IMR-90 (cell line): ENCODE measurements around the gene MRPL30. TPM values are rescaled to one million over a fixed set of nuclear protein-coding genes. Genes with fewer than 3 reads are reported as not detected.

Source experiments
- ATAC-seq: fragments of 200-7000 bp; cut with Tn5 transposase; 2 replicates; pipeline ENCODE4 v1.9.1; 2020; ENCODE audit warnings: low read depth, mild to moderate bottlenecking, moderate library complexity
- BruUV-seq: library from RNA; stranded (reverse); fragments of 400-500 nt; replicated peaks from 2 replicates; lab custom pipeline; 2021; lab: Mats Ljungman, UMichigan
- CTCF ChIA-PET: fragments of 300-600 bp; formaldehyde crosslinking; extraction: SDS; loops from one replicate; lab custom pipeline; 2021; ENCODE audit warnings: antibody characterized with exemption; lab: Yijun Ruan, JAX
- POLR2A ChIA-PET: fragments of 300-600 bp; sonication (Branson Sonifier 250); formaldehyde crosslinking; loops from one replicate; lab custom pipeline; 2022; ENCODE audit warnings: antibody characterized with exemption; ENCODE audit not compliant: unreplicated experiment; lab: Charles Lee
- DNase-seq: peaks from one replicate; pipeline ENCODE4 v3.0.0; 2013
- H2AFZ ChIP-seq: replicated peaks from 2 replicates; pipeline ENCODE3; 2013; ENCODE audit warnings: low read length, mild to moderate bottlenecking; ENCODE audit not compliant: poor library complexity
- H2AK5ac ChIP-seq: 2 replicates; pipeline ENCODE4 v1.6.1; 2013; ENCODE audit warnings: low read depth, low read length, inconsistent platforms
- H2AK9ac ChIP-seq: replicated peaks from 2 replicates; pipeline ENCODE3; 2013; ENCODE audit warnings: mild to moderate bottlenecking, low read depth, low read length, moderate library complexity; ENCODE audit not compliant: poor library complexity
- H2BK120ac ChIP-seq: 2 replicates; pipeline ENCODE4 v1.6.1; 2013; ENCODE audit warnings: low read depth, low read length, inconsistent platforms
- H2BK15ac ChIP-seq: 3 replicates; pipeline ENCODE4 v1.6.1; 2013; ENCODE audit warnings: low read depth, low read length, inconsistent platforms
- H2BK20ac ChIP-seq: 2 replicates; pipeline ENCODE4 v1.6.1; 2013; ENCODE audit warnings: low read depth, mild to moderate bottlenecking, inconsistent platforms, low read length, moderate library complexity
- H2BK5ac ChIP-seq: 2 replicates; pipeline ENCODE4 v1.6.1; 2013; ENCODE audit warnings: mild to moderate bottlenecking, low read depth, low read length, inconsistent platforms; ENCODE audit not compliant: poor library complexity, severe bottlenecking
- H3K14ac ChIP-seq: replicated peaks from 2 replicates; pipeline ENCODE4 v1.6.1; 2013; ENCODE audit warnings: low read depth, low read length, inconsistent platforms
- H3K18ac ChIP-seq: 2 replicates; pipeline ENCODE4 v1.6.1; 2013; ENCODE audit warnings: low read depth, low read length, control low read depth
- H3K23ac ChIP-seq: 2 replicates; pipeline ENCODE4 v1.6.1; 2013; ENCODE audit warnings: low read depth, low read length, inconsistent platforms
- H3K27ac ChIP-seq: 2 replicates; pipeline ENCODE4 v1.5.1; 2013; ENCODE audit warnings: mild to moderate bottlenecking, control low read depth, low read length; ENCODE audit not compliant: insufficient read depth
- H3K27me3 ChIP-seq: 2 replicates; pipeline ENCODE4 v1.6.1; 2013; ENCODE audit warnings: low read length; ENCODE audit not compliant: control insufficient read depth, insufficient read depth
- H3K36me3 ChIP-seq: 2 replicates; pipeline ENCODE4 v1.6.1; 2013; ENCODE audit warnings: low read length, mixed read lengths; ENCODE audit not compliant: control insufficient read depth, insufficient read depth
- H3K4ac ChIP-seq: 2 replicates; pipeline ENCODE4 v1.6.1; 2013; ENCODE audit warnings: low read depth, low read length, inconsistent platforms
- H3K4me1 ChIP-seq: 2 replicates; pipeline ENCODE4 v1.6.1; 2013; ENCODE audit warnings: low read length, mixed read lengths; ENCODE audit not compliant: control insufficient read depth, insufficient read depth
- H3K4me2 ChIP-seq: 2 replicates; pipeline ENCODE4 v1.6.1; 2013; ENCODE audit warnings: low read depth, mild to moderate bottlenecking, control low read depth, low read length, moderate library complexity
- H3K4me3 ChIP-seq: 2 replicates; pipeline ENCODE4 v1.5.1; 2013; ENCODE audit warnings: low read depth, mild to moderate bottlenecking, control low read depth, low read length, moderate library complexity; ENCODE audit not compliant: insufficient read depth
- H3K56ac ChIP-seq: 2 replicates; pipeline ENCODE4 v1.6.1; 2013; ENCODE audit warnings: low read length, inconsistent platforms; ENCODE audit not compliant: insufficient read depth; ENCODE audit errors: extremely low read depth
- H3K79me1 ChIP-seq, 2 experiments: 2 replicates each; pipeline ENCODE4 v1.6.1; 2013; ENCODE audit warnings: low read length in 2 of 2, inconsistent platforms in 1 of 2, low read depth in 1 of 2
- H3K9ac ChIP-seq: 2 replicates; pipeline ENCODE4 v1.6.1; 2013; ENCODE audit warnings: low read depth, low read length, control low read depth
- H3K9me1 ChIP-seq: 2 replicates; pipeline ENCODE4 v1.6.1; 2013; ENCODE audit warnings: low read length, inconsistent platforms; ENCODE audit not compliant: insufficient read depth
- H3K9me3 ChIP-seq: 2 replicates; pipeline ENCODE4 v1.6.1; 2013; ENCODE audit warnings: low read length; ENCODE audit not compliant: control insufficient read depth, insufficient read depth
- H4K20me1 ChIP-seq: 2 replicates; pipeline ENCODE4 v1.6.1; 2013; ENCODE audit warnings: low read length, inconsistent platforms; ENCODE audit not compliant: insufficient read depth
- H4K5ac ChIP-seq: 2 replicates; pipeline ENCODE4 v1.6.1; 2013; ENCODE audit warnings: mild to moderate bottlenecking, low read depth, low read length, control low read depth
- H4K8ac ChIP-seq, 2 experiments: 2 replicates each; pipeline ENCODE4 v1.6.1; 2013; ENCODE audit warnings: low read depth in 2 of 2, low read length in 2 of 2, control low read depth in 1 of 2, inconsistent platforms in 1 of 2
- H4K91ac ChIP-seq: 2 replicates; pipeline ENCODE4 v1.6.1; 2013; ENCODE audit warnings: low read depth, low read length, inconsistent platforms; ENCODE audit not compliant: insufficient read depth
- BHLHE40 ChIP-seq: fragments of 150-350 bp; IDR thresholded peaks from 2 replicates; pipeline ENCODE4 v1.6.1; 2016; ENCODE audit warnings: mild to moderate bottlenecking, low read depth, low read length
- CEBPB ChIP-seq: IDR thresholded peaks from 2 replicates; pipeline ENCODE4 v1.6.1; 2012; ENCODE audit warnings: low read depth, low read length, improper control_type of control experiment
- CHD1 ChIP-seq: IDR thresholded peaks from 2 replicates; pipeline ENCODE4 v1.6.1; 2012; ENCODE audit warnings: low read depth, low read length, improper control_type of control experiment
- CTCF ChIP-seq: conservative IDR thresholded peaks from 2 replicates; pipeline ENCODE4 v1.5.1; 2012; ENCODE audit warnings: mild to moderate bottlenecking, low read depth, low read length, improper control_type of control experiment
- ELK1 ChIP-seq: fragments of 150-350 bp; IDR thresholded peaks from 2 replicates; pipeline ENCODE4 v1.6.1; 2016; ENCODE audit warnings: low read depth, mild to moderate bottlenecking, low read length, moderate library complexity, borderline replicate concordance
- FOS ChIP-seq: fragments of 150-350 bp; IDR thresholded peaks from 2 replicates; pipeline ENCODE4 v1.6.1; 2016; ENCODE audit warnings: low read depth, low read length
- MAFK ChIP-seq: IDR thresholded peaks from 2 replicates; pipeline ENCODE4 v1.6.1; 2012; ENCODE audit warnings: low read depth, low read length, improper control_type of control experiment
- MAZ ChIP-seq: IDR thresholded peaks from 2 replicates; pipeline ENCODE4 v1.6.1; 2012; ENCODE audit warnings: low read depth, mild to moderate bottlenecking, low read length, improper control_type of control experiment, moderate library complexity, borderline replicate concordance
- MXI1 ChIP-seq: IDR thresholded peaks from 2 replicates; pipeline ENCODE4 v1.6.1; 2012; ENCODE audit warnings: low read depth, mild to moderate bottlenecking, low read length, moderate library complexity, borderline replicate concordance
- NFE2L2 ChIP-seq: fragments of 150-350 bp; IDR thresholded peaks from 2 replicates; pipeline ENCODE4 v1.6.1; 2016; ENCODE audit warnings: low read depth, mild to moderate bottlenecking, low read length
- POLR2A ChIP-seq: IDR thresholded peaks from 2 replicates; pipeline ENCODE4 v1.6.1; 2012; ENCODE audit warnings: mild to moderate bottlenecking, low read depth, low read length
- RAD21 ChIP-seq: IDR thresholded peaks from 2 replicates; pipeline ENCODE4 v1.6.1; 2012; ENCODE audit warnings: low read length, improper control_type of control experiment
- RCOR1 ChIP-seq: IDR thresholded peaks from 2 replicates; pipeline ENCODE4 v1.6.1; 2012; ENCODE audit warnings: mild to moderate bottlenecking, low read length, improper control_type of control experiment; ENCODE audit not compliant: insufficient replicate concordance
- RFX5 ChIP-seq: IDR thresholded peaks from 2 replicates; pipeline ENCODE4 v1.8.0; 2012; ENCODE audit warnings: low read depth, mild to moderate bottlenecking, low read length, moderate library complexity
- SMC3 ChIP-seq: fragments of 150-350 bp; IDR thresholded peaks from 2 replicates; pipeline ENCODE4 v1.6.1; 2016; ENCODE audit warnings: low read depth, mild to moderate bottlenecking, antibody characterized with exemption, low read length, moderate library complexity
- USF2 ChIP-seq: fragments of 150-350 bp; IDR thresholded peaks from 2 replicates; pipeline ENCODE4 v1.6.1; 2017; ENCODE audit warnings: mild to moderate bottlenecking, antibody characterized with exemption, low read length, low read depth
- WGBS, 2 experiments: methylation state at CpG; one replicate each; pipeline versions ENCODE4 v1.1.5 to v1.1.7; 2013; ENCODE audit warnings: missing lambda C conversion rate in 2 of 2; ENCODE audit not compliant: insufficient read length in 1 of 2; ENCODE audit errors: extremely low coverage in 2 of 2; 5-methylcytosine and 5-hydroxymethylcytosine counted together
- dilution Hi-C: fragments of 300-500 bp; cut with HindIII; formaldehyde crosslinking; loops from one replicate; pipeline ENCODE4 v1.14.3; 2018; ENCODE audit warnings: low sequenced_read_pairs; ENCODE audit not compliant: unreplicated experiment
- in situ Hi-C: fragments of 300-500 bp; cut with MboI; formaldehyde crosslinking; loops from 3 replicates; pipeline ENCODE4 v1.14.3; 2019; ENCODE audit warnings: low sequenced_read_pairs, inconsistent platforms, mixed read lengths
- intact Hi-C: fragments of 100-400 bp; cut with micrococcal nuclease; formaldehyde crosslinking; loops from 2 replicates; pipeline ENCODE4 v1.10.0; 2022
- polyA plus RNA-seq, 3 experiments: library from polyadenylated mRNA; depleted of rRNA; stranded (reverse); fragments of >200 nt; gene quantifications; 2 replicates each; pipeline ENCODE4 v1.2.3, GENCODE V29; 2012; ENCODE audit warnings: low replicate concordance in 1 of 3
- total RNA-seq: library from RNA; depleted of rRNA; stranded (reverse); fragments of >200 nt; gene quantifications from 2 replicates; pipeline ENCODE4 v1.2.3, GENCODE V29; 2012

Gene MRPL30
- total and polyA plus RNA-seq, 2 of the 4 experiments (the other 2 are of a cell fraction), result 18.7 to 34.8 TPM

- H2BK120ac ChIP-seq, result no peak overlapping the region
- H4K20me1 ChIP-seq, result no peaks in the 10 kb centered on the region
- peaks cover 2% of the 10 kb centered on the region for H3K27me3 ChIP-seq
- no peak overlapping the region for H2AFZ ChIP-seq
- H4K5ac ChIP-seq, result no peak overlapping the region
- dilution Hi-C loops, result no loop called here
- intact Hi-C loops, result no loop called here
- H3K23ac ChIP-seq, result no peak overlapping the region
- H3K14ac ChIP-seq, result no peak overlapping the region
- in situ Hi-C loops, result no loop called here
- WGBS, 2 experiments, result 100% methylated on average over 1 of the region's 4 CpGs; no CpG with 5 or more reads in 1 of the 2 experiments
- ATAC-seq, result no peak
- no peak overlapping the region for H2AK9ac ChIP-seq
- H2BK20ac ChIP-seq, result no peak overlapping the region
- H3K18ac ChIP-seq, result no peak overlapping the region
- H3K27ac ChIP-seq, result no peak overlapping the region
- H3K4ac ChIP-seq, result no peak overlapping the region
- no peak overlapping the region for H3K4me2 ChIP-seq
- H3K9me3 ChIP-seq, result no peaks in the 10 kb centered on the region
- no peak overlapping the region for H2BK15ac ChIP-seq
- BruUV-seq, result no TSS peak
- POLR2A ChIA-PET, result no interaction called here
- H3K36me3 ChIP-seq, result no peaks in the 10 kb centered on the region
- TF ChIP-seq FOS, result no peak
- TF ChIP-seq USF2, result no peak
- TF ChIP-seq SMC3, result no peak
- no peak for TF ChIP-seq RFX5
- TF ChIP-seq ELK1, result no peak
- TF ChIP-seq POLR2A, result no peak
- TF ChIP-seq CEBPB, result no peak
- no peak for TF ChIP-seq CTCF
- no peak for TF ChIP-seq NFE2L2
- no peak for TF ChIP-seq CHD1
- TF ChIP-seq RAD21, result no peak
- TF ChIP-seq MAZ, result no peak
- TF ChIP-seq BHLHE40, result no peak
- no peak for TF ChIP-seq MXI1
- no peak for TF ChIP-seq RCOR1
- no peak for TF ChIP-seq MAFK
- H4K91ac ChIP-seq, result no peak overlapping the region
- CTCF ChIA-PET, result interaction anchor here (0.6 kb wide), 1 partner anchor 275 kb away, joined by 4 read pairs; no protein-coding TSS in a partner anchor
- H4K8ac ChIP-seq, result no peak overlapping the region
- no peak overlapping the region for H3K56ac ChIP-seq
- no peak for DNase-seq
- H3K9ac ChIP-seq, result no peak overlapping the region
- no peak overlapping the region for H2BK5ac ChIP-seq
- no peaks in the 10 kb centered on the region; the same call in 1 of the 2 replicates for H3K4me1 ChIP-seq
- H3K4me3 ChIP-seq, result no peak overlapping the region
- no peak overlapping the region for H2AK5ac ChIP-seq
- H3K9me1 ChIP-seq, result no peaks in the 10 kb centered on the region; the same call in 1 of the 2 replicates
- no peaks in the 10 kb centered on the region for H3K79me1 ChIP-seq
Measured at GRCh38 chr2:99139003-99139402, 42.0 kb upstream of the MRPL30 start.
